ENCODE data around the gene GTF2A1. TPM values are rescaled to one million over a fixed set of nuclear protein-coding genes. Genes with fewer than 3 reads are reported as not detected.

GTF2A1 gene
- total RNA-seq, 1 donor from 2014 or later = 9.5 TPM

GRCh38 chr14:81187832-81188522, 32.8 kb downstream of the GTF2A1 start:
- no peak for DNase-seq (ENCODE audit: low read depth)
- TF ChIP-seq CTCF (conservative IDR thresholded peaks at IDR 0.05; ENCODE audit: low read depth, low read length) = no peak
- no peak overlapping the region for H3K4me3 ChIP-seq (ENCODE audit: low read depth, low read length)

GRCh38 chr14:81179631-81180030, 41.1 kb downstream of the GTF2A1 start:
- no peak overlapping the region for H3K4me3 ChIP-seq (ENCODE audit: low read depth, low read length)
- DNase-seq (ENCODE audit: low read depth) = no peak
- no peak for TF ChIP-seq CTCF (conservative IDR thresholded peaks at IDR 0.05; ENCODE audit: low read depth, low read length)

GRCh38 chr14:81178063-81178462, 42.7 kb downstream of the GTF2A1 start:
- H3K4me3 ChIP-seq (ENCODE audit: low read depth, low read length) = no peak overlapping the region
- DNase-seq (ENCODE audit: low read depth) = no peak
- TF ChIP-seq CTCF (conservative IDR thresholded peaks at IDR 0.05; ENCODE audit: low read depth, low read length) = no peak

GRCh38 chr14:81177225-81177624, 43.5 kb downstream of the GTF2A1 start:
- TF ChIP-seq CTCF (conservative IDR thresholded peaks at IDR 0.05; ENCODE audit: low read depth, low read length) = no peak
- DNase-seq (ENCODE audit: low read depth) = no peak
- H3K4me3 ChIP-seq (ENCODE audit: low read depth, low read length) = no peak overlapping the region

- DNase-seq (ENCODE audit: low read depth) = no peak
- no peak for TF ChIP-seq CTCF (conservative IDR thresholded peaks at IDR 0.05; ENCODE audit: low read depth, low read length)
- no peak overlapping the region for H3K4me3 ChIP-seq (ENCODE audit: low read depth, low read length)
Measured at GRCh38 chr14:81176241-81176640, 44.5 kb downstream of the GTF2A1 start.

GRCh38 chr14:81172881-81173280, 47.9 kb downstream of the GTF2A1 start:
- no peak overlapping the region for H3K4me3 ChIP-seq (ENCODE audit: low read depth, low read length)
- no peak for TF ChIP-seq CTCF (conservative IDR thresholded peaks at IDR 0.05; ENCODE audit: low read depth, low read length)
- no peak for DNase-seq (ENCODE audit: low read depth)

- H3K4me3 ChIP-seq (ENCODE audit: low read depth, low read length) = no peak overlapping the region
- no peak for DNase-seq (ENCODE audit: low read depth)
- no peak for TF ChIP-seq CTCF (conservative IDR thresholded peaks at IDR 0.05; ENCODE audit: low read depth, low read length)
Measured at GRCh38 chr14:81172353-81172752, 48.4 kb downstream of the GTF2A1 start.

Measured in epithelial cell of proximal tubule (primary cell).